Astrocyte (in vitro differentiated cells and primary cell): ENCODE data around the gene IRF2.

ENCODE experiments used
- EZH2 ChIP-seq: IDR thresholded peaks from 2 replicates; pipeline ENCODE4 v1.6.1; 2012; ENCODE audit warnings: mild to moderate bottlenecking, low read length, inconsistent platforms; ENCODE audit not compliant: insufficient read depth
- TF ChIP-seq, protein P1 (sequence below): IDR thresholded peaks from 2 replicates; pipeline ENCODE4 v1.5.1; 2011; ENCODE audit warnings: low read depth, mild to moderate bottlenecking, inconsistent platforms, low read length, moderate library complexity; ENCODE audit not compliant: insufficient read depth

DNA sequence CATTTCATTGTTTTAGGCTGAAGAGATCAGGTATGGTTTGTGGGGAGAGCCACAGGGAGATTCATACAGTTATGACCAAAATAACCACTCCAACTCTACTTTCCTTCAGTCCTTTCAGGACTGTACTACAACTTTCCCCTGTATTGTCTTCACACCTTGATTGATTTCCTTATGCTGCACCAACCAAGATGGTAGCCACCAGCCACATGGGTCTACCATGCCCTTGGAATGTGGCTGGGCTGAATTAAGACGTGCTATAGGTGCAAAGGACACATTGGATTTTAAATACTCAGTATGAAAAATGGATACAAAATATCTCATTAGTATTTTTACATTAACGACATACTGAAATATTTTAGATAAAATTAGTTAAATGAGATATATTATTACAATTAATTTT lies 11.2 kb downstream of the IRF2 start:
- TF ChIP-seq, protein P1, sequence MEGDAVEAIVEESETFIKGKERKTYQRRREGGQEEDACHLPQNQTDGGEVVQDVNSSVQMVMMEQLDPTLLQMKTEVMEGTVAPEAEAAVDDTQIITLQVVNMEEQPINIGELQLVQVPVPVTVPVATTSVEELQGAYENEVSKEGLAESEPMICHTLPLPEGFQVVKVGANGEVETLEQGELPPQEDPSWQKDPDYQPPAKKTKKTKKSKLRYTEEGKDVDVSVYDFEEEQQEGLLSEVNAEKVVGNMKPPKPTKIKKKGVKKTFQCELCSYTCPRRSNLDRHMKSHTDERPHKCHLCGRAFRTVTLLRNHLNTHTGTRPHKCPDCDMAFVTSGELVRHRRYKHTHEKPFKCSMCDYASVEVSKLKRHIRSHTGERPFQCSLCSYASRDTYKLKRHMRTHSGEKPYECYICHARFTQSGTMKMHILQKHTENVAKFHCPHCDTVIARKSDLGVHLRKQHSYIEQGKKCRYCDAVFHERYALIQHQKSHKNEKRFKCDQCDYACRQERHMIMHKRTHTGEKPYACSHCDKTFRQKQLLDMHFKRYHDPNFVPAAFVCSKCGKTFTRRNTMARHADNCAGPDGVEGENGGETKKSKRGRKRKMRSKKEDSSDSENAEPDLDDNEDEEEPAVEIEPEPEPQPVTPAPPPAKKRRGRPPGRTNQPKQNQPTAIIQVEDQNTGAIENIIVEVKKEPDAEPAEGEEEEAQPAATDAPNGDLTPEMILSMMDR, result no peak
- no peak for TF ChIP-seq EZH2
